A673 (cell line): ENCODE measurements around the gene DOK3.

Source experiments
- EZH2 ChIP-seq: fragments of 200-600 bp; sonication (generic); IDR thresholded peaks from 2 replicates; pipeline ENCODE4 v1.6.1; 2017; ENCODE audit warnings: borderline replicate concordance, low read depth, mild to moderate bottlenecking, mixed read lengths, antibody characterized with exemption, low read length; ENCODE audit not compliant: poor library complexity, severe bottlenecking
- TF ChIP-seq, protein P1 (sequence below): fragments of 300-800, 200-600 bp; sonication (generic); conservative IDR thresholded peaks from 2 replicates; pipeline ENCODE4 v1.5.1; 2017; ENCODE audit warnings: low read depth, mild to moderate bottlenecking, antibody characterized with exemption, low read length, moderate library complexity, mixed read lengths

DNA sequence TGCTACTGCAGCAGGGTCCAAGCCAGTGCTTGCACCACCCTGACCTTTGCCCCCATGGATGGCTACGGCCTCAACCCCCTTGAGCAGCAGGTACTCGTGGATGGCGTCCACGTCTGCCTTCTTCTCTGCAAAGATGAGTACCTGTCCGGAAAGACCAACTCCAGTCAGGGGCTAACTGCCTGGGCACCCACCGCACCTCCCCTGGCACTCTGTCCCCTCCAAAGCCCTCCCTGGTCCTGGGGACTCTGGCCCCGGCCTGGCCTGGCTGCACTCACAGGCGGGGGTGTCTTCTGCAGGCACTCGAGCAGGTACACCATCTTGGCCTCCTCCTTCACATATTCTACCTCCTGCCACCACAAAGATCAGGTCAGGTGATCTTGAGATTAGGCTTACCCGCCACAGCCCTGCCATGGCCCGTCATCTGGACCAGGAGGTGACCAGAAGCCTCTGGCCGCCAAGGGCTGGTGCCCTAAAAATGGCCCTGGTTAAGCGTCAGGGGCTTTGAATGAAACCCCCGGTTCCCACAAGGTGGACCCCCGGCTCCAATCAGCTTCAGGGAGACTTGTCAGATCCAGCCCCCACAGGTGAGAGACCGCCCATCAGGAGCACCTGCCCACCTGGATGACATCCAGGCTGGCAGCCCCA lies 3.2 kb upstream of the DOK3 start:
- TF ChIP-seq, protein P1, sequence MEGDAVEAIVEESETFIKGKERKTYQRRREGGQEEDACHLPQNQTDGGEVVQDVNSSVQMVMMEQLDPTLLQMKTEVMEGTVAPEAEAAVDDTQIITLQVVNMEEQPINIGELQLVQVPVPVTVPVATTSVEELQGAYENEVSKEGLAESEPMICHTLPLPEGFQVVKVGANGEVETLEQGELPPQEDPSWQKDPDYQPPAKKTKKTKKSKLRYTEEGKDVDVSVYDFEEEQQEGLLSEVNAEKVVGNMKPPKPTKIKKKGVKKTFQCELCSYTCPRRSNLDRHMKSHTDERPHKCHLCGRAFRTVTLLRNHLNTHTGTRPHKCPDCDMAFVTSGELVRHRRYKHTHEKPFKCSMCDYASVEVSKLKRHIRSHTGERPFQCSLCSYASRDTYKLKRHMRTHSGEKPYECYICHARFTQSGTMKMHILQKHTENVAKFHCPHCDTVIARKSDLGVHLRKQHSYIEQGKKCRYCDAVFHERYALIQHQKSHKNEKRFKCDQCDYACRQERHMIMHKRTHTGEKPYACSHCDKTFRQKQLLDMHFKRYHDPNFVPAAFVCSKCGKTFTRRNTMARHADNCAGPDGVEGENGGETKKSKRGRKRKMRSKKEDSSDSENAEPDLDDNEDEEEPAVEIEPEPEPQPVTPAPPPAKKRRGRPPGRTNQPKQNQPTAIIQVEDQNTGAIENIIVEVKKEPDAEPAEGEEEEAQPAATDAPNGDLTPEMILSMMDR = no peak
- no peak for TF ChIP-seq EZH2
